8988T (cell line): ENCODE results near the gene BRSK2.

ENCODE experiments used
- DNase-seq: peaks from one replicate; pipeline ENCODE4 v3.0.0; 2011

Gene BRSK2

GRCh38 chr11:1454576-1454975 lies 64.8 kb downstream of the BRSK2 start:
- DNase-seq, result no peak

GRCh38 chr11:1455032-1455762 lies 65.5 kb downstream of the BRSK2 start:
- no peak for DNase-seq

DNA sequence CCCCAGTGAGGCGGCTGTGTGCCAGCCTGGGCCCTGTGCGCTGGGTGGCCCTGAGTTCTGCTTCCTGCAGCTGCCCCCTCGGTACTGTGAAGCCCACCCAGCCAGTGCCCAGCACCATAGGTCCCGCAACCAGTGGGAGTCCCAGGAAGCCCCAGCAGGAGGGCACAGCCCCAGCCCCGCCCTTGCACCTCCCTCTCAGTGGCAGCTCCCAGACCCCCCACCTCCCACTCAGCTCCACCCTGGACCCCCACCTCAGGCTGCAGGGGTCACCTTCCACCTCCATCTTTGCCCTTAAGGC lies 66.0 kb downstream of the BRSK2 start:
- DNase-seq, result no peak

- no peak for DNase-seq
Measured at GRCh38 chr11:1456176-1456575, 66.4 kb downstream of the BRSK2 start.

DNA sequence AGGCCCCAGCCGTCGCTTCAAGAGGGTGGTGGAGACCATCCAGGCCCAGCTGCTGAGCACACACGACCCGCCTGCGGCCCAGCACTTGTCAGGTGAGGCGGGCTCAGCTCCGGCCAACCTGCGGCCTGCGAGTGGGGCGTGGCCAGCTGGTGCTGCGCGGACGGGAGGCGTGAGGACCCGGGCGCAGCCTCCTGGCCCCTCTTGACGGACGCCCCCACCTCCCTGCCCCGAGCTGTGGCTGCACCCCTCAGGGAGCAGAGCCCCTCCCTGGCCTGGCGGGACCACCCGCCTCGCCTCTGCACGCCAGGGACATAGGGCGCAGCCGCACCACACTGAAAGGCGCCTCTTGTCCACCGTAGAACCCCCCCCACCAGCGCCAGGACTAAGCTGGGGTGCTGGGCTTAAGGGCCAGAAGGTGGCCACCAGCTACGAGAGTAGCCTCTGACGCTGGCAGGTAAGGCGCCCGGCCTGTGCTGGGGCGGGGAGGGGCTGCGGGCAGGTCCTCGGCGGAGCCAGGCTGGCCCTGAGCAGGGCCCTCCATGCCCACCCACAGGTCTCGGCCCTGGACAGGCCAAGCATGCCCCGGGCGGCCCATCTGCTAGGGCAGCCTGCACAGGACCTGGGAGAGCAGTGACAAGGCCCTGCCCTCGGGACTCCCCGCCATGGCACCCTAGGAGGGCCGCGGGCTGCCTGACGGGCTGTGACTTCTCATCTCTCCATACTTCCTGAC lies 67.0 kb downstream of the BRSK2 start:
- DNase-seq, result no peak

DNA sequence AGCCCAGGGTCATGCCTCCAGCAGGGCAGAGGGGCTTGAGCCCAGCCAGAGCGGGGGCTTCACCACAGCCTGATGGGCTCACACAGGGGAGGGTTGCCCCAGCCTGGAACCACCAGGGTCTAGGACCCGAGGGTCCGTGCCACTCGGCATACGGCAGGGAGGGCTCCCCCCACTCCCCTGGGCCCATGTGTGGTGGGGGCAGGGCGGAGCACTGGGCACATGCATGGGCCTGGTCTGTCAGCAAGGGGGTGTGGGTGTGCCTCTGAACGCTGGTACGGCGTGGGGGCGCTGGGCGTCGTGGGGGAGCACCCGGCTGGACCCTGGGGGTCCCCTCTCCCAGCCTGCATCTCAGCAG lies 67.6 kb downstream of the BRSK2 start:
- no peak for DNase-seq

- no peak for DNase-seq
Measured at GRCh38 chr11:1457856-1458255, 68.1 kb downstream of the BRSK2 start.

- peak; percentile 94 for DNase-seq
Measured at GRCh38 chr11:1458340-1459218, 68.8 kb downstream of the BRSK2 start.

DNA sequence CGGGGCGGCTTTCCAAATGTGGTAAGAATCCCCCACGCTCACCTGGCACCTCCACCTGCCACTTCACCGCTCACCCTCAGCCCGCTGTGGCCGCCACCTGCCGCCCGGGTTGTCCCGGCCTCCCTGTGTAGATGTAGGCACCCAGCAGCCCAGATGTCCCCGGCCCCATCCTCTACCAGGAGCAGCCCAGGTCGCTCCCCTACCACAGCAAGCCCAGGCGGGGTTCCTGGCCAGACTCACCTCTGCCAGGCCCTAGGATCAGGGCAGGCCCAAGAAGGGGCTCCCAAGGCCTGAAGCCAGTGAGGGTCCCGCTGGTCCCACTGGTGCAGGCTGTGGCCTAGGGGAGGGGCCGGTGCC lies 69.5 kb downstream of the BRSK2 start:
- DNase-seq, result no peak

GRCh38 chr11:1459764-1460395 lies 70.1 kb downstream of the BRSK2 start:
- no peak for DNase-seq

- DNase-seq, result no peak
Measured at GRCh38 chr11:1460396-1460985, 70.8 kb downstream of the BRSK2 start.

GRCh38 chr11:1460986-1461825 lies 71.5 kb downstream of the BRSK2 start:
- no peak for DNase-seq

GRCh38 chr11:1461826-1462697 lies 72.3 kb downstream of the BRSK2 start:
- no peak for DNase-seq

GRCh38 chr11:1462698-1462975 lies 72.9 kb downstream of the BRSK2 start:
- no peak for DNase-seq

- DNase-seq, result no peak
Measured at GRCh38 chr11:1463056-1463455, 73.3 kb downstream of the BRSK2 start.

- DNase-seq, result no peak
Measured at GRCh38 chr11:1466784-1467183, 77.0 kb downstream of the BRSK2 start.

DNA sequence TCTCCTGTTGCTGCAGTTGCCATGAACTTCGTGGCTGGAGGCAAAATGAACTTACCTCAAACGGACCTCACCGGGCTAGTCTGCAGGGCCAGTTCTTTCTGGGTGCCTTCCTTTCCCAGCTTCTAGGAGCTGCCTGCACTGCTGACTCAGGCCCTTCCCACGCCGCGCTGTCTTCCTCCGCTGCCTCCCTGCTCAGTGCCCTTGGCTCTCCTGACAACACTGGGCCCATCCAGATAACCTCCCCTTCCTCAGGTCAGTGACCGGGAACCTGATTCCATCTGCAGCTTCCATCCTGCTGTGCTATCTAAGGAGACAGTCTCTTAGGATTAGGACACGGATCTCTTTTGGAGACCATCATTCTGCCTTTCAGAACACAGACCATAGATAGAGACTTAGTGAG lies 77.5 kb downstream of the BRSK2 start:
- DNase-seq, result no peak

DNA sequence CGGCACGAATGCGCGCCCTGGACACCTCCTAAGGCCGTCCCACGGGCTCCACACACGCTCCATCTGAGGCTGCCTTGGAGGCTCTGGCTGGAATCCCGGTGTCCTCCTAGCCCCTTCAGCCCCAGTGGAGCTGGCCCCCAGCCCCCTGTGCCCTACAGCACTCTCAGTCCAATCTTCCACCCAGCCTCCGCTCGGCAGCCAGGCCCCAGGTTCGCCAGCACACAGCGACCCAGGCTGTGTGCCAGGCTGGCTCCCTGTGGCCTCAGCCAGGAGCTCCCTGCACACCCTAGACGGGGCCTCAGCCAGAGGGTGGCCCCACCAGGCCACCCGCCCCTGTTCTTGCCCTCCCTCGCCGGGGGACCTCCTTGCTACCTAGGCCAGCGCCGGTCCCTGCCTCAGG lies 78.3 kb downstream of the BRSK2 start:
- DNase-seq, result no peak

- no peak for DNase-seq
Measured at GRCh38 chr11:1468473-1469066, 78.8 kb downstream of the BRSK2 start.

DNA sequence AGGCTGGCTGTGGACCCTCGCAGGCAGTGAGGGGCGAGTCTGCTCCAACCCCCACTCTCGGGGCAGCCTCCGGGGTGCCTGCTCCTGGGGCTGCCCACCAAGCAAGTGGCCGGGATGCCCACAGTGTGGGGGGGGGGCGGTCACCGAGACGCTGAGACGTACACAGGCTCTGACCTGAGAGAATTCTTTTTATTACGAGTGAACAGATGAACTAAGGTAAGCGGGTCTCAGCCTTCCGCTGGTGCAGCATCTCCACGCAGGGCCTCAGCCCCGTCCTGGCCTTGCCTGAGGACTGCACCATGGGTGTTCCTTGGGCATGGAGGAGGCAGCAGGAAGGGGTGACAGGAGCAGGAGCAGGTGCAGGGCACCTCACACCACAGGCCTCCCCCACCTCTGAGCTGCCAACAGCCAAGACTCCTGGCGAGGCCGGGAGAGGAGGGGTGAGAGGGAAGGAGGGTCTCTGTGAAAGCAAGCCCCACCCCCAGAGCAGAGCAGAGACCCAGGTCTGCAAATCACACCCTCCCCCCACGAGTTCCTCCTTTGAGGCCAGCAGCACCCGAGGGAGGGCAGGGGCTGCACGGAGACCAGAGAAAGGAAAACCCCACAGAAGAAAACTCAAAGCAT lies 79.7 kb downstream of the BRSK2 start:
- DNase-seq, result no peak
